B cell (primary cell): ENCODE data around the gene RNASEH2C.
"Not testable (repeated sequence)": the region's sequence is repeated elsewhere in the genome, so short reads cannot be mapped to it uniquely, and the experiment has no call there.

Experiments used
- CTCF ChIP-seq: fragments of 200-600 bp; IDR thresholded peaks from one replicate; pipeline ENCODE4 v1.8.0; 2022; ENCODE audit warnings: antibody characterized with exemption, mild to moderate bottlenecking
- EZH2 ChIP-seq: IDR thresholded peaks from 2 replicates; pipeline ENCODE4 v1.6.1; 2012; ENCODE audit warnings: borderline replicate concordance, low read depth, mild to moderate bottlenecking, moderate library complexity, low read length; ENCODE audit not compliant: insufficient read depth, poor library complexity, severe bottlenecking

- TF ChIP-seq CTCF, EZH2: not testable (repeated sequence)
Observed at GRCh38 chr11:65735111-65735510, 14.5 kb upstream of the RNASEH2C start.
